Neuron (in vitro differentiated cells): ENCODE measurements around the gene CEP170.
"Not testable (repeated sequence)": the region's sequence is repeated elsewhere in the genome, so short reads cannot be mapped to it uniquely, and the experiment has no call there.

Source experiments
- H2AFZ ChIP-seq: one replicate; pipeline ENCODE4 v1.6.1; 2013; ENCODE audit warnings: low read depth, mild to moderate bottlenecking, inconsistent platforms, low read length, moderate library complexity
- H3K27me3 ChIP-seq: one replicate; pipeline ENCODE4 v1.6.1; 2013; ENCODE audit warnings: low read length; ENCODE audit not compliant: insufficient read depth
- H3K36me3 ChIP-seq: one replicate; pipeline ENCODE4 v1.6.1; 2013; ENCODE audit warnings: low read length; ENCODE audit not compliant: insufficient read depth
- H3K4me1 ChIP-seq: one replicate; pipeline ENCODE4 v1.6.1; 2013; ENCODE audit warnings: low read length; ENCODE audit not compliant: insufficient read depth
- H3K4me3 ChIP-seq: 2 replicates; pipeline ENCODE4 v1.5.1; 2013; ENCODE audit warnings: mild to moderate bottlenecking, low read length, moderate library complexity
- H3K9me3 ChIP-seq: one replicate; pipeline ENCODE4 v1.6.1; 2013; ENCODE audit warnings: low read length

The CEP170 gene

DNA sequence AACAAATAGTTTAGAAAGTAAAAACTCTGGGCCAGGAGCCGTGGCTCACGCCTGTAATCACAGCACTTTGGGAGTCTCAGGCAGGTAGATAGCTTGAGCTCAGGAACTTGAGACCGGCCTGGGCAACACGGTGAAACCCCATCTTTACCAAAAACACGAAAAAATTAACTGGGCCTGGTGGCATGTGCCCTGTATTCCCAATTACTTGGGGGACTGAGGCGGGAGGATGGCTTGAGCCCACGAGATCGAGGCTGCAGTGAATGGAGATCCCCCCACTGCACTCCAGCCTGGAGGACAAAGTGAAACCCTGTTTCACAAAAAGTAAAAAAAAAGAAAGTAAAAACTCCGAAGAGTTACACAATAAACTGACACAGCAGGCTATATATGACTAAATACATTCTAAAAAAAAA, 10.6 kb downstream of the CEP170 start:
- no peak overlapping the region for H2AFZ ChIP-seq
- H3K4me3 ChIP-seq: no peak overlapping the region
- H3K27me3 ChIP-seq: no peaks in the 10 kb centered on the region
- no peaks in the 10 kb centered on the region for H3K4me1 ChIP-seq
- peaks cover 6% of the 10 kb centered on the region for H3K9me3 ChIP-seq
- peaks cover 10% of the 10 kb centered on the region for H3K36me3 ChIP-seq

DNA sequence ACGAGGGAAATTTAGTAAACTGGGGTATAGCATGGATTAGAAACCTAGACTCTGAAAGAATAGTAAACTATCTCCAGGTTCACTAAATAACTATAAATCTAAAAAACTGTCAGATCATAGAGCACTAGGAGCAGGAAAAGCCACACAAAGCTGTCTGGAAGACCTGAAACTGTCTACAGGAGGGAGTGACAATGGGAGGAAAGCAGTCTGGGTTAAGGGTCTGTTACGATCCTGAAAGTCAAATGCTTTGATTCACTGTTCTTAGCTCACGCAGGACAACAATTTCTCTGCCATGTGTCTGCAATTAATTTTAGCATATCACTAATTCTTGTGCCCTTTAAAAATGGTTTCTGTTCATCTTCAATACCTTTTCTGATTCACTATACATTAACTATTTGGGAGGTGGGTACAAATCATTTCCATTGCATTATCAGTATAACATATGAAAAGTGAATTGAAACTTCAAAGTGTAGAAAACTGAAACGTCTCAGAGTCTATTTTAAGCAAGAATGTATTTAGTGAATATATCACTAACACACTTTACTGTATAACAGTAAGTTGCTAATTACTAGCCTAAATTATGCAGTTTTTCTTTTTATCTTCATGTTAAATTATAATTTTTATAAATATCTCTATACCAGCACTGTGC, 18.4 kb downstream of the CEP170 start:
- no peak overlapping the region for H2AFZ ChIP-seq
- no peak overlapping the region for H3K4me3 ChIP-seq

DNA sequence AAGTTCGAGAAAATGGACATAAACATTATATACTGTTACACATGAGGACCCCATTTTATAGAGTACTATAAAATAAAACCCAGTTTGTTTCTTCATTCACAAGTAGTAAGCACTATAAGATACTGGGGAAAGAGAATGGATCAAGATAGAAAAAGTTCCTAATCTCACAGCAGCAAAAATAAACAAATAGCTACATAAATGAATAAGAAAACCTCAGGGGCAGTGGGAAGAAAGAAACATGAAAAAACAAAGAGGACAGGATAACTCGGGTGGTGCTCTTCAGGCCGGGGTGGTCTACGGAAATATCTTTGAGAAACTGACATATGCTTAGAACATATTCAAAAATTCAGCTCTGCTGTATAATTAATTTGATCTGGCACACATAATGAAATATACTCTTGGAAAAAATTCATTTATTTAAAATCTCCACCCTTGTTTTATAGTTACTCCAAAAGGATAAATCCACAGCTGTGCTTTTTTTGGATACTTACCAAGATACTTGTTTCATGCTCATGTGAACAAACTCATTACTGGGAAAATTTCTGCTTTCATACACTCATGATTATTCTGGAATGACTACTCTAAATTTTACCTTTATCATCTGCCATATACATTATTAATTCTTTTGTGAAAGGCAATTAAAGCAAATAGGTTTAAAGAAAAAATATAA, 20.0 kb downstream of the CEP170 start:
- peaks cover 14% of the 10 kb centered on the region for H3K36me3 ChIP-seq
- no peak overlapping the region for H2AFZ ChIP-seq
- no peaks in the 10 kb centered on the region for H3K4me1 ChIP-seq
- H3K4me3 ChIP-seq: no peak overlapping the region
- peaks cover 9% of the 10 kb centered on the region for H3K9me3 ChIP-seq
- no peaks in the 10 kb centered on the region for H3K27me3 ChIP-seq

More for the DNA sequence above, 18.4 kb downstream of the CEP170 start:
- Histone ChIP-seq H3K9me3 (peaks cover 9% of the 10 kb centered on the region), H3K4me1 (no peaks in the 10 kb centered on the region), H3K36me3 (peaks cover 21% of the 10 kb centered on the region), H3K27me3 (no peaks in the 10 kb centered on the region)

DNA sequence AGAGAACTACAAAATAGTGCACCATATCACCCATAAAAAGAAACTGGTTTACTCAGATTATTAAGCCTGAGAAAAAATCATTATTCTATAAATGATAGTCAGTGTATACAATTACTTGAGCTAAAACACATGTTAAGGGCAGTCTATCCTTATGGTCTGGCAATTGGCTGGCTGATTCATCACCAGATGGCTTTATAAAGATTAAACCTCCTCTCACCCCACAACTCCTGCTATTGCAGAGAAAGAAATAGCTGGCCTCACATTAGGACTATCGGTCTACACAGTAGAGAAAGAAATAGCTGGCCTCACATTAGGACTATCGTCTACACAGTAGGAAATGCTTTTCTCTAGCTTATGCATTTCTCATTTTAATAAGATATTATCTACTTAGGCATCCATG, 21.2 kb downstream of the CEP170 start:
- Histone ChIP-seq H3K27me3 (no peaks in the 10 kb centered on the region), H3K9me3 (peaks cover 19% of the 10 kb centered on the region), H3K4me3 (no peak overlapping the region), H3K4me1 (no peaks in the 10 kb centered on the region), H2AFZ (no peak overlapping the region), H3K36me3 (peaks cover 16% of the 10 kb centered on the region)

DNA sequence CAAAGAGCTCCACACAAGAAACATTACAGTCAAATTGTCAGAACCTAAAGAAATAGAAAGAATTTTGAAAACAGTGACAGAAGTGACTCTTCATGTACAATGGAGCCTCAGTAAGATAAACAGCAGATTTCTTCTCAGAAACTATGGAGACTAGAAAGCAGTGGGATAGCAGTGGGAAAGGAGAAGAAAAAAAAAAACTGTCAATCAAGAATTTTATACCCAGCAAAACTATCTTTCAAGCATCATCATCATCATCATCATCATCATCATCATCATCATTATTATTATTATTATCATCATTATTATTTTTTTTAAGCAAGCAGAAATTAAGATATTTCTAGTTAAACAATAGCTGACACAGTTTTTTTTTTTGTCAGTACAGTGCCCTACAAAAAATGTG, 24.2 kb downstream of the CEP170 start:
- Histone ChIP-seq H3K4me3 (no peak overlapping the region), H3K36me3 (peaks cover 9% of the 10 kb centered on the region), H3K27me3 (no peaks in the 10 kb centered on the region), H3K4me1 (no peaks in the 10 kb centered on the region), H3K9me3 (peaks cover 16% of the 10 kb centered on the region), H2AFZ (no peak overlapping the region)

DNA sequence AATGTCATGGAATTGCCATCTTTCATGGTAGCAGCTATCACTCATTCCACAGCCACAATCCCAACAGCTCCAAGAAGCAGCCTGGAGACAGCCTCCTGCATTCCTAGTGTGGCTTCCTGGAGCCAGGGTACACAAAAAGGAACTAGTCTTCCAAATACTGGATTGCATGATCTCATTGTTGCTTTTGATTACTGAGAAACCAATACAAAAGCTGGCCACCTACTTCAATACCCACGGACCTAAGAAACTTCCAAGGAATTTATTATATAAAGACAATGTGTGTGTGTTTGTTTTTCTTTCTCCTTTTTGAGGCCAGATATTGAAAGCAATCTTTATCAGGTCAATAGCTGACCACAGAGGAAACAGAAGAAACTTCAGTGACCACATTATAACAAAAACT, 25.6 kb downstream of the CEP170 start:
- Histone ChIP-seq H3K36me3 (peaks cover 9% of the 10 kb centered on the region), H3K4me3 (no peak overlapping the region), H3K4me1 (no peaks in the 10 kb centered on the region), H3K27me3 (no peaks in the 10 kb centered on the region), H2AFZ (no peak overlapping the region), H3K9me3 (peaks cover 16% of the 10 kb centered on the region)

DNA sequence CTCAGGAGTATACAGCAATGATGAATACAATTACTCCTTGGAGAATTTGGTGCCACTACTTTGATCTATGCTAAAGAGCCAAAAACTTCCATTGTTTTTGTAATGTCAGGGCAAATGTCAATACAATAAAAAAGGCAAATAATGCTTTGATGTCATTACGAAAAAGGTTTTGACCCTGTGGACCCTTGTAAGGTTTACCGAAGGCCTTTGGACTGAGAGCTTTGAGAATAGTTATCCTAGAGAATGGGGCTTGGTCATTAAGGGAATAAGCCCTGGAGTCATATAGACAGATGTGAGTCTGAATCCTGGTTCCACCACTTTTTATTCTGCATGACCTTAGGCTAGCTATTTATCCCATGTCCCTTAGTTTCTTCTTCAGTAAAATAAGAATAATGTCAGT, 27.5 kb downstream of the CEP170 start:
- H3K9me3 ChIP-seq: peaks cover 14% of the 10 kb centered on the region
- no peaks in the 10 kb centered on the region for H3K27me3 ChIP-seq
- H3K4me3 ChIP-seq: no peak overlapping the region
- H2AFZ ChIP-seq: no peak overlapping the region
- H3K36me3 ChIP-seq: peaks cover 15% of the 10 kb centered on the region
- H3K4me1 ChIP-seq: no peaks in the 10 kb centered on the region

DNA sequence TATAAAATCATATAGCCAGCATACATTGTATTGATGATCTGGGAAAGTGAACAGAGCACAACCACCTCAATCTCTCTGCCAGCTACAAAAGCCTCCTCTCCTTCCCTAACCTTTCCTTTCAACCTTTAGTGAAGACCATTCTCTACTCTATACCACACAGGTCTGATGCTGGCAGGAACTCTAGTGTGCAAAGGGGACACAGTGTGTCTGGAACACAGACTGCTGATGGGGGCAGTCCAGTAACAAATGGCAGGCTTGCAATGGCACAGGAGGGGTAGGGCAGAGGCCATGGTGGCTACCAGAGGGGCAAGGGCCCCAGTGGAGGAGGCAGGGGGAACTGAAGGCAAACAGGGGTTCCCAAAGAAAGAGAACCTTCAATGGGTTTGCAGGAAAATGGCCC, 37.0 kb downstream of the CEP170 start:
- H2AFZ ChIP-seq: no peak overlapping the region
- peaks cover 73% of the 10 kb centered on the region for H3K36me3 ChIP-seq
- H3K9me3 ChIP-seq: no peaks in the 10 kb centered on the region
- H3K27me3 ChIP-seq: no peaks in the 10 kb centered on the region
- no peaks in the 10 kb centered on the region for H3K4me1 ChIP-seq
- no peak overlapping the region for H3K4me3 ChIP-seq

DNA sequence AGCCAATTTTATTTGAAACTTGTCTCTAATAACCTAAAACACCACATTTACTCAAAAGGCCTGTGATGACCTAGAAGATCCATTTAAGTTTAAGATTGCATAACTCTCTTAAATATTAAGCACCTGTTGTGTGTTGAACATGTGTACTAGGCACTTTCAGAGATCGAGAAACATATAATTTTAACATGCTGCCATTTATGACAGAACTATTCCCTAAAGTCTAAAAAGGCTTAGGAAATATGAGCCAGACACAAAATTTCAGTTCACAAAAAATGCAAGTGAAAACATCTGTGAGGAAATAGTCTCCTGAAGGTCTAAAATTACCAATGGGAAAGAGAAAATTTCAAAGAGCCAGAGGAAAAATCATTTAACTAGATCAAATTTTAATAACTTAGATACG, 37.7 kb downstream of the CEP170 start:
- Histone ChIP-seq H3K4me1 (no peaks in the 10 kb centered on the region), H3K4me3 (no peak overlapping the region), H2AFZ (no peak overlapping the region), H3K9me3 (no peaks in the 10 kb centered on the region), H3K27me3 (no peaks in the 10 kb centered on the region), H3K36me3 (peaks cover 67% of the 10 kb centered on the region)

DNA sequence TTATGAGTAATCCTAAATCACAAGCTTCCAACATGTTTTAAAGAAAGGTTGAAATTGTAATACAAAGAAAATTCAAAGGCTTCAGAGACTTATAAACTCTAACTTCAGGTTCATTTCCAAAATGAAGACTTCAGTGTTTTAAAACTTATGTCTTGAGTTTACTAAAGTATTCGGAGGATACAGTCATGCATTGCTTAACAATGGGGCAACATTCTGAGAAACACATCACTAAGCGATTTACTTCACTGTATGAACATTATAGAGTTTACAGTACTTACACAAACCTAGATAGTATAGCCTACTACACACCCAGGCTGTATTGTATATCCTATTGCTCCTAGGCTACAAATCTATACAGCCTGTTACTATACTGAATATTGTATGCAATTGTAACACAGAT, 38.3 kb downstream of the CEP170 start:
- H3K4me3 ChIP-seq: no peak overlapping the region
- H3K36me3 ChIP-seq: peaks cover 63% of the 10 kb centered on the region

DNA sequence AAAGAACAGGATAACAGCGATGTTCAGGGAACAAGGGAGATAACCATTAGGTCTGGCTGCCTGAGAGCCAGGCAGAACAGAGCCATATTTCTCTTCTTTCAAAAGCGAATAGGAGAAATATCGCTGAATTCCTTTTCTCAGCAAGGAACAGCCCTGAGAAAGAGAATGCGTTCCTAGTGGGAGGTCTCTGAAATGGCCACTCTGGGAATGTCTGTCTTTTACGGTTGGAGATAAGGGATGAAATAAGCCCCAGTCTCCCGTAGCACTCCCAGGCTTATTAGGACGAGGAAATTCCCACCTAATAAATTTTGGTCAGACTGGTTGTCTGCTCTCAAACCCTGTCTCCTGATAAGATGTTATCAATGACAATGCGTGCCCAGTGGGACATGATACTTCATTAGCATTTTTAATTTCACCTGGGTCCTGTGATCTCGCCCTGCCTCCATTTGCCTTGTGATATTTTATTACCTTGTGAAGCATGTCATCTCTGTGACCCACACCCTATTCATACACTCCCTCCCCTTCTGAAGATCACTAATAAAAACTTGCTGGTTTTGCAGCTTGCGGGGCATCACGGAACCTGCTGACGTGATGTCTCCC, 39.7 kb downstream of the CEP170 start:
- H3K4me1 ChIP-seq, H3K4me3 ChIP-seq, H3K9me3 ChIP-seq, H2AFZ ChIP-seq, H3K27me3 ChIP-seq: not testable (repeated sequence)
- H3K36me3 ChIP-seq: peaks cover 50% of the 10 kb centered on the region

More for the DNA sequence above, 38.3 kb downstream of the CEP170 start:
- H3K9me3 ChIP-seq: no peaks in the 10 kb centered on the region
- H3K4me1 ChIP-seq: no peaks in the 10 kb centered on the region
- no peak overlapping the region for H2AFZ ChIP-seq
- no peaks in the 10 kb centered on the region for H3K27me3 ChIP-seq

DNA sequence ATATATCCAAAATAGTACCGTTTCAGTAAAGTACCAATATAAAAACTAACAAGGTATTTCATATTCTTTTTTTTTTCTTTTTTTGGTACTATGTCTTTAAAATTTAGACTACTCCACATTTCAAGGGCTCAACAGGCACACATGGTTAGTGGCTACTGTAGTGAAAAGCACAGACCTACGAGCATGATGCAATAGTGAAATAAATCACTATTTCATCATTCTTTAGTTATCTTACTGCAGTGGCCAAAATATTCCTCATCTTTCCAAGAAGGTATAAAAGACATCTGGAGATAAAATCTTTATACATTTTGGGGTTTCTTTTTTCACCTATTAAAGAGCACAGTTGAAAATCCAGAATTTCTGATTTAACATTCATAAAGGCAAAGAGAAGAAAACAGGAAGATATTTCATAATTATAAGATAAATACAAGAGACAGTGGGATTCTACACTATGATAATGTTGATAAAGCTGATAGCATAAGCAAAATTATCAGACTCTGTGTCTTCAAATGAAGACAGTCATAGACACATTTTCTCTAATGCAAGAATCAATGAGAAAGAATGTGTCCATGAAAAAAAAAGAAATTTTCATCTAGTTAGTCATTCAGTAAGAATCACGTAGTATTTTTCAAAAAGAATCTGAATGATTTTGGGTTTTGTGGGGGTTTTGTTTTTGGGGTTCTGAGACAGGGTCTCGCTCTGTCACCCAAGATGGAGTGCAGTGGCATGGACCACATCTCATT, 41.9 kb downstream of the CEP170 start:
- no peak overlapping the region for H2AFZ ChIP-seq
- H3K9me3 ChIP-seq: no peaks in the 10 kb centered on the region
- H3K4me3 ChIP-seq: no peak overlapping the region
- no peaks in the 10 kb centered on the region for H3K4me1 ChIP-seq
- H3K36me3 ChIP-seq: peaks cover 30% of the 10 kb centered on the region
- H3K27me3 ChIP-seq: no peaks in the 10 kb centered on the region

DNA sequence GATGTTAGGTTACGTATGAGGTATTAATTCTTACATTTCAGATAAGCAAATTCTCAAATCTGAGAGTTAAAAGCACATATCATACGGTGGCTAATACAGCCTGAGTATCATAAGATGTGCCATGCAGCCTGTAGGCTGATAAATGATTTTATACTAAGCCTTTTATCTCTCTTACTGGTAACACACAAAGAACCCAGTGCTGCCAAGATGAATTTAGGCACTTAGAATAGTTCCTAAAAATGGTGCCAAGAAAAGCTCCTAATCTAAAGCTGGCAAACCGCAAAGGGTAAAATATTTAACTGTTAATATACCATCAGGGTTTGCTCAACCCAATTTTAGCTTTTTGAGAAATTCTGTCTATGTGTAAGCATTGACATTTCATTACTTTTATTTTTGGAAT, 43.1 kb downstream of the CEP170 start:
- H3K36me3 ChIP-seq: peaks cover 20% of the 10 kb centered on the region
- not testable (repeated sequence) for H3K9me3 ChIP-seq, H2AFZ ChIP-seq, H3K4me3 ChIP-seq, H3K4me1 ChIP-seq, H3K27me3 ChIP-seq
